H9 (cell line): Measurements from ENCODE around the gene SLC44A1. TPM values are rescaled to one million over a fixed set of nuclear protein-coding genes. Genes with fewer than 3 reads are reported as not detected.

Experiments used
- DNase-seq: peaks from one replicate; pipeline ENCODE4 v3.0.0-alpha.2; 2017
- H2AFZ ChIP-seq: one replicate; pipeline ENCODE4 v1.6.1; 2013; ENCODE audit warnings: mild to moderate bottlenecking, low read length, control low read depth, moderate library complexity
- H2AK5ac ChIP-seq: 2 replicates; pipeline ENCODE4 v1.6.1; 2013; ENCODE audit warnings: low read length, control low read depth, mixed read lengths; ENCODE audit not compliant: insufficient read length
- H2BK120ac ChIP-seq: one replicate; pipeline ENCODE4 v1.6.1; 2013; ENCODE audit warnings: low read depth, mild to moderate bottlenecking, low read length, control low read depth, inconsistent platforms; ENCODE audit not compliant: poor library complexity, severe bottlenecking
- H2BK12ac ChIP-seq: 2 replicates; pipeline ENCODE4 v1.6.1; 2013; ENCODE audit warnings: low read length, control low read depth, mixed read lengths, low read depth; ENCODE audit not compliant: insufficient read length
- H2BK15ac ChIP-seq: 2 replicates; pipeline ENCODE4 v1.6.1; 2013; ENCODE audit warnings: low read depth, low read length, control low read depth
- H2BK20ac ChIP-seq: one replicate; pipeline ENCODE4 v1.6.1; 2013; ENCODE audit warnings: low read depth, mild to moderate bottlenecking, low read length, control low read depth, inconsistent platforms; ENCODE audit not compliant: poor library complexity, severe bottlenecking
- H2BK5ac ChIP-seq: 2 replicates; pipeline ENCODE4 v1.6.1; 2013; ENCODE audit warnings: low read length, control low read depth, mixed read lengths; ENCODE audit not compliant: insufficient read length
- H3K14ac ChIP-seq: 2 replicates; pipeline ENCODE4 v1.6.1; 2013; ENCODE audit warnings: low read length, control low read depth; ENCODE audit not compliant: insufficient read depth
- H3K18ac ChIP-seq: 2 replicates; pipeline ENCODE4 v1.6.1; 2013; ENCODE audit warnings: low read depth, mild to moderate bottlenecking, mixed read lengths, low read length, control low read depth; ENCODE audit not compliant: insufficient read length
- H3K23ac ChIP-seq: 2 replicates; pipeline ENCODE4 v1.6.1; 2013; ENCODE audit warnings: low read length, control low read depth, mixed read lengths, low read depth; ENCODE audit not compliant: insufficient read length
- H3K23me2 ChIP-seq: 2 replicates; pipeline ENCODE4 v1.6.1; 2013; ENCODE audit warnings: low read depth, mild to moderate bottlenecking, mixed read lengths, low read length, control low read depth; ENCODE audit not compliant: insufficient read length, poor library complexity, severe bottlenecking
- H3K27ac ChIP-seq: 2 replicates; pipeline ENCODE4 v1.5.1; 2013; ENCODE audit warnings: low read length, control low read depth, mixed read lengths, low read depth; ENCODE audit not compliant: insufficient read length
- H3K27me3 ChIP-seq: 2 replicates; pipeline ENCODE4 v1.6.1; 2013; ENCODE audit warnings: low read length, control low read depth, inconsistent platforms; ENCODE audit not compliant: insufficient read depth
- H3K4ac ChIP-seq: 2 replicates; pipeline ENCODE4 v1.6.1; 2013; ENCODE audit warnings: low read depth, mild to moderate bottlenecking, control low read depth, inconsistent platforms, low read length, moderate library complexity
- H3K4me1 ChIP-seq: 2 replicates; pipeline ENCODE4 v1.6.1; 2013; ENCODE audit warnings: low read length, control low read depth, inconsistent platforms; ENCODE audit not compliant: insufficient read depth
- H3K4me2 ChIP-seq: 2 replicates; pipeline ENCODE4 v1.6.1; 2013; ENCODE audit warnings: low read length, control low read depth, mixed read lengths; ENCODE audit not compliant: insufficient read length, insufficient read depth
- H3K56ac ChIP-seq: 2 replicates; pipeline ENCODE4 v1.6.1; 2013; ENCODE audit warnings: low read depth, mild to moderate bottlenecking, mixed read lengths, low read length, control low read depth; ENCODE audit not compliant: insufficient read length
- H3K79me1 ChIP-seq: 2 replicates; pipeline ENCODE4 v1.6.1; 2013; ENCODE audit warnings: low read depth, mild to moderate bottlenecking, moderate library complexity, low read length, control low read depth, inconsistent platforms; ENCODE audit not compliant: insufficient read depth, poor library complexity, severe bottlenecking
- H3K79me2 ChIP-seq: 2 replicates; pipeline ENCODE4 v1.6.1; 2013; ENCODE audit warnings: low read length, control low read depth, inconsistent platforms; ENCODE audit not compliant: insufficient read depth
- H3K9ac ChIP-seq: 2 replicates; pipeline ENCODE4 v1.6.1; 2013; ENCODE audit warnings: low read length, control low read depth, mixed read lengths; ENCODE audit not compliant: insufficient read length; ENCODE audit errors: extremely low read depth
- H3K9me3 ChIP-seq: one replicate; pipeline ENCODE4 v1.6.1; 2013; ENCODE audit warnings: low read depth, low read length, inconsistent platforms; ENCODE audit not compliant: control insufficient read depth
- H3T11ph ChIP-seq: one replicate; pipeline ENCODE4 v1.6.1; 2013; ENCODE audit warnings: mild to moderate bottlenecking, low read length, control low read depth, inconsistent platforms
- H4K20me1 ChIP-seq: one replicate; pipeline ENCODE4 v1.6.1; 2013; ENCODE audit not compliant: control insufficient read depth, insufficient read length, insufficient read depth
- H4K5ac ChIP-seq: 2 replicates; pipeline ENCODE4 v1.6.1; 2013; ENCODE audit warnings: low read depth, mild to moderate bottlenecking, mixed read lengths, low read length, control low read depth; ENCODE audit not compliant: insufficient read length
- H4K8ac ChIP-seq: replicated peaks from 2 replicates; pipeline ENCODE4 v1.6.1; 2013; ENCODE audit warnings: low read length, control low read depth, mixed read lengths, low read depth; ENCODE audit not compliant: insufficient read length
- H4K91ac ChIP-seq: 2 replicates; pipeline ENCODE4 v1.6.1; 2013; ENCODE audit warnings: low read depth, mild to moderate bottlenecking, moderate library complexity, mixed read lengths, low read length, control low read depth; ENCODE audit not compliant: insufficient read length
- H3K27ac Mint-ChIP-seq, 3 experiments: 2 replicates in 2 of 3; 3 replicates in 1 of 3; pipeline ENCODE4 v1.8.0; 2020 to 2021; ENCODE audit warnings: mixed read lengths in 3 of 3, mild to moderate bottlenecking in 1 of 3, moderate library complexity in 1 of 3
- H3K27me3 Mint-ChIP-seq: 2 replicates; pipeline ENCODE4 v1.8.0; 2021; ENCODE audit warnings: low read depth, mild to moderate bottlenecking, moderate library complexity, mixed read lengths
- H3K36me3 Mint-ChIP-seq, 3 experiments: 2 replicates in 2 of 3; 3 replicates in 1 of 3; pipeline ENCODE4 v1.8.0; 2020 to 2021; ENCODE audit warnings: low read depth in 3 of 3, mixed read lengths in 3 of 3; ENCODE audit not compliant: insufficient read depth in 1 of 3
- H3K4me1 Mint-ChIP-seq, 2 experiments: 2 replicates each; pipeline ENCODE4 v1.8.0; 2020; ENCODE audit warnings: mixed read lengths in 2 of 2
- H3K4me3 Mint-ChIP-seq, 2 experiments: 2 replicates in 1 of 2; 3 replicates in 1 of 2; pipeline ENCODE4 v1.8.0; 2020 to 2021; ENCODE audit warnings: mild to moderate bottlenecking in 2 of 2, mixed read lengths in 2 of 2, moderate library complexity in 1 of 2
- H3K9me3 Mint-ChIP-seq, 2 experiments: 2 replicates in 1 of 2; 3 replicates in 1 of 2; pipeline ENCODE4 v1.8.0; 2020; ENCODE audit warnings: mild to moderate bottlenecking in 2 of 2, mixed read lengths in 2 of 2, moderate library complexity in 1 of 2
- WGBS: extraction: QIAGEN DNeasy Blood & Tissue Kit; methylation state at CpG from one replicate; pipeline ENCODE4 v1.1.7; 2013; ENCODE audit warnings: missing lambda C conversion rate, low lambda C conversion rate, mixed read lengths; ENCODE audit not compliant: insufficient read length; ENCODE audit errors: extremely low coverage; 5-methylcytosine and 5-hydroxymethylcytosine counted together
- total RNA-seq: library from RNA; stranded (reverse); gene quantifications from 2 replicates; pipeline ENCODE4 v1.2.1, GENCODE V29; 2021
- TF ChIP-seq, protein P1 (sequence below): fragments of 200-600 bp; sonication (generic); conservative IDR thresholded peaks from 3 replicates; pipeline ENCODE4 v1.8.0; 2021; ENCODE audit warnings: antibody characterized with exemption, mild to moderate bottlenecking

The SLC44A1 gene
- total RNA-seq, 1 experiment from 2014 or later, result 60.7 TPM

DNA sequence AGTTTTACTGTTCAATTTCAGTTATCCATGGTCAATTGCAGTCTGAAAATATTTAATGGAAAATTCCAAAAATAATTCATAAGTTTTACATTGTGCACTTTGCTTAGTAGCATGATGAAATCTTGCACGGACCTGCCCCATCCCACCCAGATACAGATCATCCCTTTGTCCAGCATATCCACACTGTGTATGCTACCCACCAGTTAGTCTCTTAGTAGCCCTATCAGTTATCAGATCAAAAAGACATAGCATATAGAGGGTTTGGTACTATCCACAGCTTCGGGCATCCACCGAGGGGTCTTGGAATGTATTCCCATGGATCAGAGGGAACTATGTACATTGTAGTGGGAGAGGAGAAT is 97.7 kb downstream of the SLC44A1 start:
- peaks cover 4 to 7% of the 10 kb centered on the region in 2 experiments for H3K4me1 Mint-ChIP-seq
- TF ChIP-seq, protein P1, sequence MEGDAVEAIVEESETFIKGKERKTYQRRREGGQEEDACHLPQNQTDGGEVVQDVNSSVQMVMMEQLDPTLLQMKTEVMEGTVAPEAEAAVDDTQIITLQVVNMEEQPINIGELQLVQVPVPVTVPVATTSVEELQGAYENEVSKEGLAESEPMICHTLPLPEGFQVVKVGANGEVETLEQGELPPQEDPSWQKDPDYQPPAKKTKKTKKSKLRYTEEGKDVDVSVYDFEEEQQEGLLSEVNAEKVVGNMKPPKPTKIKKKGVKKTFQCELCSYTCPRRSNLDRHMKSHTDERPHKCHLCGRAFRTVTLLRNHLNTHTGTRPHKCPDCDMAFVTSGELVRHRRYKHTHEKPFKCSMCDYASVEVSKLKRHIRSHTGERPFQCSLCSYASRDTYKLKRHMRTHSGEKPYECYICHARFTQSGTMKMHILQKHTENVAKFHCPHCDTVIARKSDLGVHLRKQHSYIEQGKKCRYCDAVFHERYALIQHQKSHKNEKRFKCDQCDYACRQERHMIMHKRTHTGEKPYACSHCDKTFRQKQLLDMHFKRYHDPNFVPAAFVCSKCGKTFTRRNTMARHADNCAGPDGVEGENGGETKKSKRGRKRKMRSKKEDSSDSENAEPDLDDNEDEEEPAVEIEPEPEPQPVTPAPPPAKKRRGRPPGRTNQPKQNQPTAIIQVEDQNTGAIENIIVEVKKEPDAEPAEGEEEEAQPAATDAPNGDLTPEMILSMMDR, result no peak
- Histone ChIP-seq H3K79me2 (no peaks in the 10 kb centered on the region), H2BK5ac (no peak overlapping the region), H2BK20ac (no peak overlapping the region), H3K9me3 (no peaks in the 10 kb centered on the region), H3K14ac (no peak overlapping the region), H3T11ph (no peak overlapping the region), H4K5ac (no peak overlapping the region), H3K4me1 (no peaks in the 10 kb centered on the region), H3K4me2 (no peak overlapping the region), H4K8ac (no peak overlapping the region), H2BK15ac (no peak overlapping the region), H2BK120ac (no peak overlapping the region), H4K20me1 (no peaks in the 10 kb centered on the region), H3K27ac (no peak overlapping the region), H3K23ac (no peak overlapping the region), H3K4ac (no peak overlapping the region), H2AK5ac (no peak overlapping the region), H3K9ac (no peak overlapping the region), H2BK12ac (no peak overlapping the region), H3K18ac (no peak overlapping the region), H2AFZ (no peak overlapping the region), H4K91ac (no peak overlapping the region), H3K23me2 (no peaks in the 10 kb centered on the region), H3K79me1 (no peaks in the 10 kb centered on the region), H3K27me3 (no peaks in the 10 kb centered on the region), H3K56ac (no peak overlapping the region)
- H3K27ac Mint-ChIP-seq, result 0 out of 7 replicates have a peak overlapping the region, but pooled peaks of 1 of the 3 experiments have one; percentile 20
- H3K9me3 Mint-ChIP-seq, result no peaks in the 10 kb centered on the region
- no peaks in the 10 kb centered on the region for H3K27me3 Mint-ChIP-seq
- H3K36me3 Mint-ChIP-seq, result peaks cover under 1 to 19% (median 12%) of the 10 kb centered on the region in 3 experiments; a peak in 5 of 7 replicates
- no CpG with 5 or more reads among the region's 3 CpGs for WGBS
- no peak for DNase-seq
- no peak overlapping the region for H3K4me3 Mint-ChIP-seq
